ENCODE results near the gene COL6A3.
"Not testable (repeated sequence)": the region's sequence is repeated elsewhere in the genome, so short reads cannot be mapped to it uniquely, and the experiment has no call there.

The COL6A3 gene

GRCh38 chr2:237412646-237412987 is 1.3 kb downstream of the COL6A3 start:
- no peak for DNase-seq (ENCODE audit: low read depth)

- no peak for DNase-seq (ENCODE audit: low read depth)
Observed at GRCh38 chr2:237411683-237412423, 2.1 kb downstream of the COL6A3 start.

- no peak for DNase-seq (ENCODE audit: low read depth)
Observed at GRCh38 chr2:237411092-237411601, 2.8 kb downstream of the COL6A3 start.

DNA sequence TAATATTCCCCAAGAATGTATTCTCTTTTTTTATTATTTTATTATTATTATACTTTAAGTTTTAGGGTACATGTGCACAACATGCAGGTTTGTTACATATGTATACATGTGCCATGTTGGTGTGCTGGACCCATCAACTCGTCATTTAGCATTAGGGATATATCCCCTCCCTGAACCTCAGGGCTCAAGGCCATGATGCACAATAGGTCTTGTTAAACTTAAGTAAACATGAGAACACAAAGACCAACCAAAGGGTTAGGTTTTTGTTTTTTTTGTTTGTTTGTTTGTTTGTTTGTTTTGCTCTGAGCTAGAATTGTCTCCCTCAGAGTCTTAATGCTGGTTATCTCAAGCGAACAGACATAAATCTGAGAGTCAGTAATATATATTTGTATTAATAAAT is 4.7 kb downstream of the COL6A3 start:
- not testable (repeated sequence) for DNase-seq (ENCODE audit: low read depth)

DNA sequence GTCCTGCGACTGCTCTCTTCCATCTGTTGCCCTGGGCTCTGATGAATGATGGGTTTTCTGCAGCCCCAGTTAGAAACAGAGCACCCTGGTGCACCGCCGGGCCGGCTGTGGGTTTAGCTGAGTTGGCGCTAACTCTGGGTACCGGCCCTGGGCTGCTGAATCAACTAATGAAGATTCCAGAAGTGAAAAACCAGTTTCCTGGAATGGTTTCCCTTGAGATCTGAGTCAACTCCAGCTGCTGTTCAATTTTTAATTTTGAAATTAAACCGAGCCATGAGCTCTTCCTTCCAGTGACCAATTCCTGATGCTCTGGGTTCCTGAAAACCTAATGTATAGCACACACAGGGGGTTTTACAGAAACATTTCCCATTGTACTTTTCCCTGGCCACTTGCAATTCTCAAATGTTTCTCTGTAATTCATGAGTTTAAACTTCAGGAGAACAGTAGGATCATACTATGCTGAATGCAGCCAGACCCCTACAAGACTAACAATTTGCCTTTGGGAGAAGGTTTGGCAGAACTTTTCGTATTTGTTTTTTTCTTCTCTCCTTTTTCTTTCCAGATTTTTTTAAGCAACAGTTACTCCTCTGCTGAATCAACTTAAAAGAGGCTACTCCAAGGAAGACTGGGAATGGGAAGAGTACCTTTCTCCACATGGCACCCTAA is 5.5 kb downstream of the COL6A3 start:
- DNase-seq (ENCODE audit: low read depth) = no peak

DNA sequence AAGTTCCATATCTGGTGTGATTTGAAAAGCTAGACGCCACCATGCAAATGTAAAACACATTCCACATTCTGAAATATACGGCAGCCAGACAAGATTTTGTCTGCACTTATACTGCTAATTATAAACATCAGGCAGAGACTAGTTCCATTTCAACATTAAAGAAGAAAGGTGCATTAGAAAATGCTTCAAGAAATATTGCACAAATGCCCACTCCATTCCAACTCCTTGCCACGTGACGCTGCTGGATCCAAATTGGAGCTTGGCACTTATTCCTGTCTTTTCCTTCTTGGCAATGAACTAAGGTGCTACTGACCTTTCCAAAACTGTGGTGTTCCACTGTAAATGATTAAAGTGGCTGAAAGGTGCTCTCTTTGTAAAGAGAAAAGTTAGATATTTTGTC is 6.3 kb downstream of the COL6A3 start:
- no peak for DNase-seq (ENCODE audit: low read depth)

- no peak for DNase-seq (ENCODE audit: low read depth)
Observed at GRCh38 chr2:237406371-237406895, 7.5 kb downstream of the COL6A3 start.

DNA sequence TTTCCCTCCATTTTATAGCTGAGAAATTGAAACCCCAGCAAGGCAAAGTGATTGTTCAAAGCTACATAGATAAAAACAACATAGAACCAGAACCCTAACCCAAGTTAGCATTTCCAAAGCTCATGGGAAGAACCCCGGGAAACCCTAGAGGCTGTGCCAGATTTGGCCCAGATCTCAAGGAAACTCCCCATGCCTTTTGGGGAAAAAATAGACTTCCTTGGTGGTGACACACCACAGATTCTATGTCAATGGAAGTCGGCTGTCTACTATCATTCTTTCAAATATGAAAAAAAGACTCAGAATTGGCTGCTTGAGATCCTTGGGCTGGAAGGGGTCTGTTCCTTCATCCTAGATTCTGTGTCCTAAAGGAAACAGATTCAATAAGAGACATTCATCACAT is 8.4 kb downstream of the COL6A3 start:
- DNase-seq (ENCODE audit: low read depth) = no peak

DNA sequence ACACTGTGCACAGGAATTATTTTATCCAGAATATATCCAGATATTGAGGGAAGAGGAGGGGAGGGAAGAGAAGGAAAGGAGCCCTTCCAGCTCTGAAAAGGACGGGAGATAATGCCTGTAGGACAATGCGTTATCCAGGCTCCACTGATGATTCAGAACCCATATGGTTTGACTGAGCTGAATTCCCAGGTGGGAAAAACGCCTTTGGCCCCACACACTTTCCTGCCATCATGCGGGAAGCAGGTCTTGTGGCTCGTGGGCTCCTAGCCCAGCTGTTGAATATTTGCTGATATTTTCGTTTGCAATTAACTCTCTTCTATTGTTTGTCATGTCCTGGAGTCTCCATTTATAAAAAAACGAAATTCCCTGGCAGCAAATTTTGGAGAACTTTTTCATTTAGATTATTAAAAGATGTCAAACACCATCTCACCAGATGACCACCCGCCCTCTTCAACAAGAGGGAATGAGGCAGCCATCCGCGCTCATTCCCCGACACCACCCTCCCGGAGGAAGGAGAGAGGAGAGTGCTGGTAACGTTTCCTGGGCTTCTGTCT is 8.9 kb downstream of the COL6A3 start:
- DNase-seq (ENCODE audit: low read depth) = no peak

DNA sequence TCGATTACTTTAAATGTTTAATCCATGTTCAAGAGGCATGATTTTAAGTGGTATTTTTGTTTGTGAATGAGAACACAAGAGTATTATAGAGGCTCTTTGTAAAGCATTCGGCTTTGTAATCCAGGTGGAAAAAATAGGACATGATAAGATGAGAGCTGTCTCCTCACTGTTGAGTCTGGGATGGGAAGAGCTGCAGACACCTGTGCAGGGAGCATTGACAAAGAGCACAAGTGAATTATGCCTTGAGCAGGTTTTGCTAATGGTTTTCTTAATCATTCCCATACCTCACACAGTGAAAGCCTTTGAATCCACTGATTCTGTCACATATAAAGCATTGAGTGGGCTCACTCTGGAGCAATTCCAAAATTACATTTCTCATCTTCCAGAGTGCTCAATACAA is 9.6 kb downstream of the COL6A3 start:
- DNase-seq (ENCODE audit: low read depth) = no peak

DNA sequence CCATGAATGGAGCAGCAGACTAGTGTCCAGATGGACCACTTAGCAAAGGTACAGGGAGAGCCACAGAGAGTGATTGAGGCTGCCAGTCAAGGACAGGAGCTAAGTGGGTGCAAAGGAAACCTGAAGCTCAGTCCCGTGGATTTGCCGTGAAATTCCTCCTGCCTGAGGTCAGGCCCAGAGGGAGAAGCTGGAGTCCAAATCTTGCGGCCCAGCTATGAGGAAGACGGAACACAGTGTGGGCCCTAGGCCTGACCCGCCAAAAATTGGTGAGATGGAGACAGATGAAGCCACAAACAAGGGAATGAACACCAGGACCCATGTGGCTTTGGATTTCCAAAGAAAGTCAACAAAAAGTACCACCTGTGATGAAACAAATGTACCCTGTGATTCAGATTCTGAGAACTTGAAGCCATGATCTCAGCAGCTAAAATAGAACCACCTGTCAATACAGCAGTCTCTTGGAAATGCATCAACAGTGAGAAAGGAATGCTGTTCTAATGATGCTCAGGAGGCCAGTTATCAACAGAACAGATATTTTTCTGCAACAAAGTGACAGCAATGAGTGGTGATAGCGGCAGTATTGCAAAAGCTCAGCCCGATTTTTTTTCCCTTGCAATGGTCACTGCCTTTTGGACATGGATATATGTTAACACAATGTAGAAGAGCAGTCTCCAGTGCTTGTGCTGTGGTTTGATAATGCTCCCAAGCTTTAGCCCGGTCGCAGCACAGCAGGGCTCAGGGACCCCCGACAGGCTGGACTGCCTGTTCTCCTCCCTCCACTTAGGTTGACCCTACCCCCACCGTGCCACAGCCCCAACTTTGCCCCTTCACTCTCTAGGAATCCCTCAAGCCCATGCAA is 10.7 kb downstream of the COL6A3 start:
- no peak for DNase-seq (ENCODE audit: low read depth)

GRCh38 chr2:237400199-237400598 is 13.8 kb downstream of the COL6A3 start:
- DNase-seq (ENCODE audit: low read depth) = no peak

- DNase-seq (ENCODE audit: low read depth) = no peak
Observed at GRCh38 chr2:237397072-237397471, 16.9 kb downstream of the COL6A3 start.

DNA sequence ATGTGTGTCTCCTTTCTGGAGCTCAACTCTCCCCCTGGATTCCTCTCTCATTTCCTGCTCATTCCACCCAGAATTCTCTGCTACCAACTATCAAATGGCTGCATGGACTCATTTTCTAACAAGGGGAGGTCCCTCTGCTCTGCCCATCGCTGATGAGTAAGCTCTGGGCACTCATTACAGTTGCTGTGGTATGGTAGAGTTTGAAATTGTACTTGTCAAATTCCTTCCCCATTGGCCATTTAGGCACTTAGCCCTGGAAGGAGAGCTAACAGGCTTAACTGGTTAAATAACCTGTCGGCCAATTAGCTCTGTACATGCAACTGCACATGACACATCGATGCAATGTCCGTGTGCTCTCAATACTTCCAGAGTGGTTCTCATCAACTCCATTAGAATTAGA is 20.4 kb downstream of the COL6A3 start:
- DNase-seq (ENCODE audit: low read depth) = no peak

GRCh38 chr2:237392186-237392585 is 21.8 kb downstream of the COL6A3 start:
- no peak for DNase-seq (ENCODE audit: low read depth)

DNA sequence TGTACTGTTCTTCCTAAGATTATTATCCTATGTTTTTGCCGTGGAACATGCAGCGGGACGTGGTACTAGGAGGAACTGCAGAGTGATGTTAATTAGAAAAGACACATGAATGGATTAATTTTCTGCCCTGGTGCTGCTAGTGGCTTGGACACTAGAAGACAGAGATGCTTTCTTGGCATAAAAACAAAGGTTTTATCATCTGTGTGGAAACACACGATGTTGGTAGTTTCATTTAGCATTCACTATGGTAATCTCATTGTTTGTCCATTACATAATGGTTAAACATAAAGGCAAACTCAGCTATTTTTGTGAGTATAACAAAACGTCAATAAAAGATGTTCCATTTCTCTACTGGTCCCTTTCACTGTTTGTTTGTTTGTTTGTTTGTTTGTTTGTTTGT is 22.8 kb downstream of the COL6A3 start:
- no peak for DNase-seq (ENCODE audit: low read depth)

GRCh38 chr2:237390235-237390634 is 23.7 kb downstream of the COL6A3 start:
- DNase-seq (ENCODE audit: low read depth) = no peak

DNA sequence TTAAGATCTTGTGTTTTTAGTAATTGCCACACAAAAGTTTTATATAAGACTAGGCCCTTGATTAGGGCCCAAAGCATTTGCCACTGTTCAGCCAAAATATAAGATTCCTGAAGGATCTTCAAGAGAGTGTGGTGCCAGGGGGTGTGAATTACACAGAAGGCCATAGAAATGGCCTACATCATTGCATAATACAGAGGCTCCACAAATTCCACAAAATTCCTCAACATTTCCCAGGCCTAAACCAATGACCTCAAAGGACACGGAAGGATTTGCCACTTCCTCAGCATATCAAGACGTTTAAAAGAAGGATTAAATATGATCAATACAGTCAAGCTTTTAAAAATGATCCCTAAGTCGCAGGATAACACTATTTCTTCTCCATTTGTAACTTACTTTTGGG is 24.1 kb downstream of the COL6A3 start:
- no peak for DNase-seq (ENCODE audit: low read depth)

DNA sequence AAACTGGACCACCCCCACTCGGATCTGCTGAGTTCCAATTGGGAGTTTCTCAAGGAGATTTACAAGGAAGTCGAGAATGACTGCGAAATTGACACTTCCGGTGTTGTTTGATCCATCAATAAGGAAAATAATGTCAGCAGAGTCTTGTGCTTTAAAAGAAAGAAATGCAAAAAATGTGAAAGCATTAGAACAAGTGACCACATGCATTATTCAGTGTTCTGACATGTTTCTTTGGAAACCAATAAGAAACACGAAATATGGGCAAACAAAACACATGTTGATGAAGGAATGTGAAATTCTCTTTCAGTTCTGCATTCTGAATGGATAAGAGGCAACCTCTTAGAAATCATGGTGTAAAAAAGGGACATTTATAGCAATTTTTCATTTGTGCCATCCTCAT is 25.9 kb downstream of the COL6A3 start:
- no peak for DNase-seq (ENCODE audit: low read depth)

DNA sequence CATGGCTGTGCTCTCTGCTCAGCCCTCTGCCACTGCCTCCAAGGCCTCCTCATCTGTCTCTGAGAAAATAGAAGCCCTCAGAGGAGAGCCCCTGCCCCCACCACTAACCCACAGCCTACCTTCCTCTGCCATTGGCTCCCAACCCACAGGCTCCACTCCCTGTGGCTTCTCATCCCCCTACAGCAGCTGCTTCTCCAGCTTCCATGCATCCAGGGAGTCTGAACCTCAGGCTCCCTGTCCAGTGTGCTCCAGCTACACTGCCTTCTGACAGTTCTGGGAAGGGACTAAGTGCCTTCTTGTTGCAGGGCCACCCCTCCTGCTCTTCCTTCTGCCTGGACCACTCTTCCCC is 29.3 kb downstream of the COL6A3 start:
- DNase-seq (ENCODE audit: low read depth) = no peak

DNA sequence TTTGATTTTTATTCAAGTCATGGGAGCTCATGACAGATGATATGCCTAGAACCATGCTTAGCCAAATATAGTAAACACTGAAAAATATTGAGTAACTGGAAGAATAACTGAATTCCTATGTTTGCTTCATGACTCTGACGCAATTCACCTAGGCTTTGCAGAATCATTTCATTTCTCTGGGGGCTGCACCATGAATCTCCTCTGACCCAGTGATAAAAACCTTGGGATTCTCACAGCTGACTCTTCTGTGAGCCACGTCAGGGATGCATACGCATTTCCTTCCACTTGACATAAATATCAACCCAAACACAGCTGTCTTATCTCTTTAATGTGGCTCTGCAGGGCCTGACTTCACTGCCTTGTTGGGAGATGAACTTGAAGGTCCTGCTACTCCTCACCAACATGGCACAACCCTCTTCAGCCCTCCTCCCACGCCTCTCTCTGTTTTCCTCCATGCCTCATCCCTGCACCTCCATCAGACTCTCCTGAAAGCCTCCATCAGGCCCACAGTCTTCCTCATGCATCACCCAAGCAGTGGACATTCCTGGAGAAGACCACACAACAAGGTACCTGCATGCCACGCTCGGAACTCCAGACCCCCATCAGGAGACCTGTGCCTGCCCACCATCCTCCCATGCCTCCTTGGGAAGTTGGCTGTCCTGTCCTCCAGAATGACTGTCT is 29.8 kb downstream of the COL6A3 start:
- no peak for DNase-seq (ENCODE audit: low read depth)

DNA sequence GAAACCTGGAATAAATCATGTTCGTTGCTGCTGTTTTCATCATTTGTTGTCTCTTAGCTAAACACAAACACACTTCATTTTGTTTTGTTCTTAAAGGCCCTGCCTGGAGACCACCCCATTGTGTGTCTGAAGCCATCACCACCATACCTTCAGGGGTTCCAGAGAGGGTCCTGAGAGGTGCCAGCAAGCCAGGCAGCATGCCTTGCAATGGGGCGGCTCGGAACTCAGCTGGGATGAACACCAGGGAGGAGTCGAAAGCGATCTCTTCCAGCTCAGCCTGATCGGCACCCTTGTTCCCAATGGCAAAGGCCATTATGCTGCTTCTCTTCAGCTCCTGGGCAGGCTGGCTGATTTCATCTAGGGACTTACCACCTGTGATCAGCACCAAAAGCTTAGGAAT is 33.2 kb downstream of the COL6A3 start:
- DNase-seq (ENCODE audit: low read depth) = no peak
